ENCODE data around the gene EZH2. TPM values are rescaled to one million over a fixed set of nuclear protein-coding genes. Genes with fewer than 3 reads are reported as not detected.

The EZH2 gene
- total RNA-seq, 1 donor from 2014 or later: 37.5 TPM

DNA sequence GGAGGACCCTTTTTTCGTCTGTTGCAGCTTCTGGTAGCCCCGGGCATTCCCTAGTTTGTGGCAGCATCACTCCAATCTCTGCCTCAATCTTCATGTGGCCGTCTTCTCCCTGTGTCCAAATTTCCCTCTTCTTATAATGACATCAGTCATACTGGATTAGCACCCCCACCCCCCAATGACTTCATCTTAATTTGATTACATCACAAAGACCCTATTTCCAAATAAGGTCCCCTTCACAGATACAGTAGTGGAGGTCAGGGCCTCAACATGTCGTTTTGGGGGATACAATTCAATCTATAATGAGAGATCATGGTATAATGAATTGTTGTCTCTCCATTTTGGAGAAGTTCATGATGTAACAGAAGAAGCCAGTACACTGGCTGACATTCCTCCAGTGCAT, 28.1 kb upstream of the EZH2 start:
- H3K36me3 Mint-ChIP-seq (ENCODE audit: low read depth, unreplicated experiment): no peaks in the 10 kb centered on the region
- H3K4me1 Mint-ChIP-seq (ENCODE audit: unreplicated experiment): no peaks in the 10 kb centered on the region
- no peaks in the 10 kb centered on the region for H3K9me3 Mint-ChIP-seq (ENCODE audit: unreplicated experiment)
- H3K27me3 Mint-ChIP-seq (ENCODE audit: unreplicated experiment): no peaks in the 10 kb centered on the region
- TF ChIP-seq, protein P1, sequence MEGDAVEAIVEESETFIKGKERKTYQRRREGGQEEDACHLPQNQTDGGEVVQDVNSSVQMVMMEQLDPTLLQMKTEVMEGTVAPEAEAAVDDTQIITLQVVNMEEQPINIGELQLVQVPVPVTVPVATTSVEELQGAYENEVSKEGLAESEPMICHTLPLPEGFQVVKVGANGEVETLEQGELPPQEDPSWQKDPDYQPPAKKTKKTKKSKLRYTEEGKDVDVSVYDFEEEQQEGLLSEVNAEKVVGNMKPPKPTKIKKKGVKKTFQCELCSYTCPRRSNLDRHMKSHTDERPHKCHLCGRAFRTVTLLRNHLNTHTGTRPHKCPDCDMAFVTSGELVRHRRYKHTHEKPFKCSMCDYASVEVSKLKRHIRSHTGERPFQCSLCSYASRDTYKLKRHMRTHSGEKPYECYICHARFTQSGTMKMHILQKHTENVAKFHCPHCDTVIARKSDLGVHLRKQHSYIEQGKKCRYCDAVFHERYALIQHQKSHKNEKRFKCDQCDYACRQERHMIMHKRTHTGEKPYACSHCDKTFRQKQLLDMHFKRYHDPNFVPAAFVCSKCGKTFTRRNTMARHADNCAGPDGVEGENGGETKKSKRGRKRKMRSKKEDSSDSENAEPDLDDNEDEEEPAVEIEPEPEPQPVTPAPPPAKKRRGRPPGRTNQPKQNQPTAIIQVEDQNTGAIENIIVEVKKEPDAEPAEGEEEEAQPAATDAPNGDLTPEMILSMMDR (IDR thresholded peaks at IDR 0.05; ENCODE audit: unreplicated experiment): no peak
- no peak for DNase-seq (ENCODE audit: low spot score)
- no peak overlapping the region for H3K27ac Mint-ChIP-seq (ENCODE audit: unreplicated experiment)
- no peak overlapping the region for H3K4me3 Mint-ChIP-seq (ENCODE audit: unreplicated experiment)

DNA sequence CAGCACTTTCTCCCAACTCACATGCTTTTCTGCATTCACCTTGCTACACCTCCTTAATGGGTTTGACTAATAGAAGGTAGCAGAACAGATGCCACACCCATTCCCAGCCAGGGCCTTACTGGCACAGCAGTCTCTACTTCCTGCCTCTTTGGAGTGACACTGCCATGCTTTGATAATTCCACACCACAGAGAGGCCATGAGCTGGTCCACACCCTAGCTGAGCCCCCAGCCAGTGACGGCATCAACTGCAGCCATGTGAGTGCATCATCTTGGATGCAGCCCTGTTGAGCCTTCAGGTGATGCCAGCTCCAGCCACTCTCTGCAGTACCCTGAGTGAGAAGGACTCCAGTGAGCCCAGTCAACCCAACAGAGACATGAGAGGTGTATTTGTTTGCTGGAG, 27.5 kb upstream of the EZH2 start:
- H3K36me3 Mint-ChIP-seq (ENCODE audit: low read depth, unreplicated experiment): no peaks in the 10 kb centered on the region
- no peaks in the 10 kb centered on the region for H3K9me3 Mint-ChIP-seq (ENCODE audit: unreplicated experiment)
- TF ChIP-seq, protein P1 (IDR thresholded peaks at IDR 0.05; ENCODE audit: unreplicated experiment): no peak
- no peak for DNase-seq (ENCODE audit: low spot score)
- no peak overlapping the region for H3K4me3 Mint-ChIP-seq (ENCODE audit: unreplicated experiment)
- no peaks in the 10 kb centered on the region for H3K27me3 Mint-ChIP-seq (ENCODE audit: unreplicated experiment)
- no peaks in the 10 kb centered on the region for H3K4me1 Mint-ChIP-seq (ENCODE audit: unreplicated experiment)
- no peak overlapping the region for H3K27ac Mint-ChIP-seq (ENCODE audit: unreplicated experiment)

DNA sequence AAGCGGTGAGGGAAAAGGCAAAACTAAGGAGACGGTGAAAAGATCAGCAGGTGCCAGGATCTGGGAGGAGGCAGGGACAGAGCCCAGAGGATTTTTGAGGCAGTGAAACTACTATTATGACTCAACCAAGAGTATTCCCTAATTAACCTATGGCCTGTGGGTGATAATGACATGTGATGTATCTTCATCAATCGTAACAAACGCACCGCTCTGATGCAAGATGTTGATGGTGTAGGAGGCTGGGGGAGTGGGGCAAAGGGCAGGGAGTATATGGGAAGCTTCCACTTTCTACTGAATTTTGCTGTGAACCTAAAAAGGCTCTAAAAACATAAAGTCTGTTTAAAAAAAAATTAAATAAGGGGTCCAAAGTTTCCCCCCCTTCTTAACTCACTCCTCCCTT, 25.5 kb upstream of the EZH2 start:
- Mint-ChIP-seq H3K27ac (ENCODE audit: unreplicated experiment) (no peak overlapping the region), H3K4me1 (ENCODE audit: unreplicated experiment) (no peaks in the 10 kb centered on the region), H3K27me3 (ENCODE audit: unreplicated experiment) (no peaks in the 10 kb centered on the region), H3K4me3 (ENCODE audit: unreplicated experiment) (no peak overlapping the region), H3K9me3 (ENCODE audit: unreplicated experiment) (no peaks in the 10 kb centered on the region), H3K36me3 (ENCODE audit: low read depth, unreplicated experiment) (no peaks in the 10 kb centered on the region)
- TF ChIP-seq, protein P1 (IDR thresholded peaks at IDR 0.05; ENCODE audit: unreplicated experiment): no peak
- DNase-seq (ENCODE audit: low spot score): no peak

DNA sequence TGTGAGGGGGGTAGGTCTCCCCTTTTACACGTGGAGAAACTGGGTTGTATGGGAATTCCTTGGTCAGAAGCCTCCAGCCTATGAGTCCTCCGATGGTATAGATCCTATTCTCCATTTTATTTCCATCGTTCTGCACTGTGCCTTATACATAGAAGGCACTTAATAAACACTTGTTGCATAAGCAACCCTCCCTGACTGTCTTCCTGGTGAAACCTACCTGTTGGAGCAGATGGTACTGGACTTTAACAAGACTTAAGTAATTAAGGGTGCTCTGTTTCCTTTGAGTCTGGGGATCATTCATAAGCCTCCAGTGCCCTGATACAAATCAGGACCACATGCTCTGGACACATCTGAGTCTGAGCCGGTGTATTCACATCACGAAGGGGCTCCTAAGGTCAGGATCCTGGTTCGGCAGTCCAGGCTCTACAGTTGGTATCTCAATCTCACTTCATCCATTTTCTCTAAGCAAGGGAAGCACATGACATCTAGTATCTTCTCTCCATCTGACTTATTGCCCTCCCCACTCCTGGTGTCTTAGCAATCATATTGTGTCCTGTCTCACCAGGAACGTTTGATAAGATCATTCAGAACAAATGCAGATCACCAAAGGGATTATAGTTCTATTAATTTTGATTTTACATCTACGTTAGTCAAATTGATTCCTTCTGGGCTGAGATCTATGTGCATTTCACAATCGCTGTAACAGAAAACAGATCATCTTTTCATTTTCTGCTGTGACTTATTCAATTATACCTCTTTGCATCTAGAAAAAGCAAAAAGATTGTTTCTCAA, 22.8 kb upstream of the EZH2 start:
- H3K36me3 Mint-ChIP-seq (ENCODE audit: low read depth, unreplicated experiment): no peaks in the 10 kb centered on the region
- TF ChIP-seq, protein P1 (IDR thresholded peaks at IDR 0.05; ENCODE audit: unreplicated experiment): no peak
- no peak overlapping the region for H3K4me3 Mint-ChIP-seq (ENCODE audit: unreplicated experiment)
- no peak overlapping the region for H3K27ac Mint-ChIP-seq (ENCODE audit: unreplicated experiment)
- H3K9me3 Mint-ChIP-seq (ENCODE audit: unreplicated experiment): no peaks in the 10 kb centered on the region
- no peaks in the 10 kb centered on the region for H3K4me1 Mint-ChIP-seq (ENCODE audit: unreplicated experiment)
- DNase-seq (ENCODE audit: low spot score): no peak
- H3K27me3 Mint-ChIP-seq (ENCODE audit: unreplicated experiment): peaks cover 2% of the 10 kb centered on the region

DNA sequence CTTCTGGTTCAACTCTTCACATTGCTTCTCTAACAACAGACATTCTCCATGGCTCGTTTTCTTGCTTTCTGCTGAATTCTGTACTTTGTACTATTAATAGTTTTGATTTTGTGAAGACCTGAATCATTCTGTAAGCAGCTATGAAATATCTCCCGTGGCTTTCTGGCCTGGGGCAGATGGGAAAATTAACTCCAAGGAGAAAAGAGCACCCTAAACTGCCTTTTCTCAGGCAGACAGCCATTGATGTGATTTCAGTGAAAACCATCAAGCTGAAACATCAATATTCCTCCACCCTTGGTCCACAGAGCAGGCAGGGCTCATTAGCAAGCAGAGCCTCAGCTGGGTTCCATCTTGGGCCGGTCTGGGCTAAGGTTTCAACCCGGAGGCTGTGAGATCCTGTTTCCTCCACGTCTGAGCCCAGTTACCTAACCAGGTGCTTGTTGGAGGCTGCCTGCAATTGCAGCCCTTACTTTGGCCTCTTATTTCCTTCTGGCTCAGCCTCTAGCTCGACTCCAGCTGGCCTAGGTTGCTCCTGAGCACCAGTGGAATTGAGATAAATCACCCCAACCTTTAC, 21.1 kb upstream of the EZH2 start:
- no peak for DNase-seq (ENCODE audit: low spot score)
- H3K4me3 Mint-ChIP-seq (ENCODE audit: unreplicated experiment): no peak overlapping the region
- H3K27me3 Mint-ChIP-seq (ENCODE audit: unreplicated experiment): peaks cover 2% of the 10 kb centered on the region
- H3K27ac Mint-ChIP-seq (ENCODE audit: unreplicated experiment): no peak overlapping the region
- TF ChIP-seq, protein P1 (IDR thresholded peaks at IDR 0.05; ENCODE audit: unreplicated experiment): no peak
- no peaks in the 10 kb centered on the region for H3K4me1 Mint-ChIP-seq (ENCODE audit: unreplicated experiment)
- no peaks in the 10 kb centered on the region for H3K9me3 Mint-ChIP-seq (ENCODE audit: unreplicated experiment)
- no peaks in the 10 kb centered on the region for H3K36me3 Mint-ChIP-seq (ENCODE audit: low read depth, unreplicated experiment)
